Activated naive CD8-positive, alpha-beta T cell treated with anti-CD3 and anti-CD28 coated beads for 36 hours (primary cell): Measurements from ENCODE around the gene DNAAF5. TPM values are rescaled to one million over a fixed set of nuclear protein-coding genes. Genes with fewer than 3 reads are reported as not detected.

ENCODE experiments used
- DNase-seq: peaks from one replicate; pipeline ENCODE4 v3.0.0; 2021
- H3K27ac Mint-ChIP-seq: one replicate; pipeline ENCODE4 v1.8.0; 2022; ENCODE audit warnings: mild to moderate bottlenecking, moderate library complexity, mixed read lengths
- H3K27me3 Mint-ChIP-seq: one replicate; pipeline ENCODE4 v1.8.0; 2022; ENCODE audit warnings: mild to moderate bottlenecking, mixed read lengths
- H3K36me3 Mint-ChIP-seq: one replicate; pipeline ENCODE4 v1.8.0; 2021; ENCODE audit warnings: mild to moderate bottlenecking, mixed read lengths
- H3K4me1 Mint-ChIP-seq: one replicate; pipeline ENCODE4 v1.8.0; 2021; ENCODE audit warnings: mixed read lengths
- H3K4me3 Mint-ChIP-seq: one replicate; pipeline ENCODE4 v1.8.0; 2022; ENCODE audit warnings: mild to moderate bottlenecking, moderate library complexity, mixed read lengths
- H3K9me3 Mint-ChIP-seq: one replicate; pipeline ENCODE4 v1.8.0; 2022; ENCODE audit warnings: mixed read lengths
- total RNA-seq, 2 experiments: library from RNA; stranded (reverse); gene quantifications; one replicate each; pipeline ENCODE4 v1.2.3, GENCODE V29; 2021

The DNAAF5 gene
- total RNA-seq, 2 experiments from 2014 or later = 46.8 to 48.5 TPM

DNA sequence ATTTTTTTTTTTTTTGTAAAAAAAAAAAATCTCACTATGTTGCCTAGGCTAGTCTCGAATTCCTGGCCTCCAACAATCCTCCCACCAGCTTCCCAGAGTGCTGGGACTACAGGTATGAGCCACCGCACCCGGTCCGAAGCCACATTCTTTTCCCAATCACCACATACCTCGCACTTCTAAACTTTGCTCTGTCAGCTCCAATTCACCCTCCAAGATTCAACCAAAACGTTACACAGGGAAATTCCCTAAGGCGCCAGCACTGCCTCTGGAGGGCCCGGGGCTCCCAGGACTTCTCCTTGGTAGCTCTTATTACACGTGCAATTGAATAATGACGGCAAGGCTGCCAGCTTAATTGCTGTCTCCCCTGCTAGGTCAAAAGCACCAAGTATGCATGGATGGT lies 10.3 kb upstream of the DNAAF5 start:
- Mint-ChIP-seq H3K4me1 (peaks cover 20% of the 10 kb centered on the region), H3K27ac (no peak overlapping the region), H3K9me3 (peaks cover 3% of the 10 kb centered on the region), H3K36me3 (peaks cover 34% of the 10 kb centered on the region), H3K27me3 (no peaks in the 10 kb centered on the region), H3K4me3 (no peak overlapping the region)
- no peak for DNase-seq

GRCh38 chr7:716636-717035 lies 9.9 kb upstream of the DNAAF5 start:
- Mint-ChIP-seq H3K9me3 (peaks cover 4% of the 10 kb centered on the region), H3K27me3 (no peaks in the 10 kb centered on the region), H3K4me3 (no peak overlapping the region), H3K36me3 (peaks cover 37% of the 10 kb centered on the region), H3K4me1 (peaks cover 18% of the 10 kb centered on the region), H3K27ac (no peak overlapping the region)
- no peak for DNase-seq

DNA sequence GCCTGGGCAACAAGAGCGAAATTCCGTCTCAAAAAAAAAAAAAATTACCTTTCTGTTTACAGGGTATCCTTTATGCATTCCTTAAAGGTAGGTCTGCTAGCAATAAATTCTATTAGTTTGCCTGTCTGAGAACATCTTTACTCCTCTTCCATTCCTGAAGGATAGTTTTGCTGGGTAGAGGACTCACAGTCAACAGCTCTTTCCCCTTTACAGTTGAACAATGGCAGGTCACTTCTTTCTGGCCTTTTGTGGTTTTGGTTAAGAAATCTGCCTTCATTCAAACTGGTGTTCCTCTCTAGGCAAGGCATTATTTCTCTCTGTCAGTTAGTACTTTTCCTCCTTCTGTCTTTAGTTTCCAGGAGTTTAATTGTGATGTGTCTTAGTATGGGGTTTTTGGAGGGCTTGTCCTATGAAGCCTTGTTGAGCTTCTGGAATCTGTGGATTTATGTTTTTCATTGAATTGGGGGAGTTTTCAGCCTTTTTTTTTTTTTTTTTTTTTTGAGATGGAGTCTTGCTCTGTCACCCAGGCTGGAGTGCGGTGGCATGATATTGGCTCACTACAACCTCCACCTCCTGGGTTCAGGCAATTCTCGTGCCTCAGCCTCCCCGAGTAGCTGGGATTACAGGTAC lies 4.8 kb upstream of the DNAAF5 start:
- no peaks in the 10 kb centered on the region for H3K27me3 Mint-ChIP-seq
- no peak for DNase-seq
- peaks cover 17% of the 10 kb centered on the region for H3K9me3 Mint-ChIP-seq
- H3K4me3 Mint-ChIP-seq = no peak overlapping the region
- peaks cover 21% of the 10 kb centered on the region for H3K4me1 Mint-ChIP-seq
- H3K36me3 Mint-ChIP-seq = peaks cover 69% of the 10 kb centered on the region
- no peak overlapping the region for H3K27ac Mint-ChIP-seq

GRCh38 chr7:723541-723940 lies 3.0 kb upstream of the DNAAF5 start:
- H3K27me3 Mint-ChIP-seq = no peaks in the 10 kb centered on the region

DNA sequence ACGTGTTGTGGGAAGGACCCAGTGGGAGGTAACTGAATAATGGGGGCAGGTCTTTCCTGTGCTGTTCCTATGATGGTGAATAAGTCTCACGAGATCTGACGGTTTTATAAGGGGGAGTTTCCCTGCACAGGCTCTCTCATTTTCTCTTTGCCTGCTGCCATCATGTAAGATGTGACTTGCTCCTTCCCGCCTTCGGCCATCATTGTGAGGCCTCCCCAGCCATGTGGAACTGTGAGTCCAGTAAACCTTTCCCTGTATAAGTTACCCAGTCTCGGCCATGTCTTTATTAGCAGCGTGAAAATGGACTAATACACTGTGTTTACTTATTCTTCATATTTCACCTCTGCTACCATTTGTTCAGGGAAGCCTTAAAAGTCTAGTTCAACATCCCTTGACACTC lies 2.2 kb upstream of the DNAAF5 start:
- DNase-seq = no peak
- peaks cover 65% of the 10 kb centered on the region for H3K36me3 Mint-ChIP-seq

More at GRCh38 chr7:723541-723940, 3.0 kb upstream of the DNAAF5 start:
- Mint-ChIP-seq H3K4me3 (no peak overlapping the region), H3K36me3 (peaks cover 69% of the 10 kb centered on the region), H3K27ac (no peak overlapping the region), H3K9me3 (peaks cover 17% of the 10 kb centered on the region), H3K4me1 (peaks cover 24% of the 10 kb centered on the region)
- DNase-seq = no peak

DNA sequence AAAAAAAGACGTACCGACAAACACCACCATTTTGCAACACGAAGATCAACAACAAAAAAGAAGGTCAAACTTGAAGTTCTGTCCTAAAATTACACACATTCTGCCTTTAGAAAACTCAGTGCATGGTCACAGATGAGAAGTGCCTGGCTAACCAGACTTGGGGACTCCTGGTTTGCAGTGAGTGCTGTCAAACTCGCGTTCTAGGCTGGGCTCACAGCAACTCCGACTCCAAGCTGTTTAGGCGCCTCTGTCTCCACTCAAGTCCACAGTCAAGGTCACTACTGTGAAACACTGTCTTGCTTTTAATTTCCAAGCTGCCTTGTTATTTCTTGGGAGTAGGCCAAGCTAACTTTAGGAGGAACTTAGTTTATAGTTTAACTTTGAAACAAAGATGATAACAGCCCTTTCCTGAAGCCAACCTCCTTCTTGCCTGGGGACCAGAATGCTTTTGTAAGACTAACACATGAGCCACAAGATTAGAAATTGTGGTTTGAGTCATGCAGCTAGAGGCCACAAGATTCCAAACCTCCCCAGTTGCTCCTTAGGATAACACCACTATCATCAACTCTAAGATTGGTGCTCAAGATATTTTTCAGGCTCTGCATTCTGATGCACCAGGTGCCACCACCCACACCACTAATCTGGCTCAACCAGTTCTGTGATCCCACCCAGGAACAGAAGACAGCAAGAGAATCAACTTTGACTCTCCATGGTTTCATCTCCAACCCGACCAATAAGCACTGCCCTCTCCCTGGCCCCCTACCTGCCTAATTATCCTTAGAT lies 1.1 kb upstream of the DNAAF5 start:
- H3K36me3 Mint-ChIP-seq = peaks cover 60% of the 10 kb centered on the region

More for the DNA sequence above, 2.2 kb upstream of the DNAAF5 start:
- Mint-ChIP-seq H3K9me3 (peaks cover 17% of the 10 kb centered on the region), H3K27ac (no peak overlapping the region), H3K27me3 (no peaks in the 10 kb centered on the region), H3K4me1 (peaks cover 27% of the 10 kb centered on the region), H3K4me3 (peak overlapping the region; percentile 86)

GRCh38 chr7:726854-727103 lies 280 bp downstream of the DNAAF5 start:
- DNase-seq = peak; percentile 47
- no peaks in the 10 kb centered on the region for H3K27me3 Mint-ChIP-seq
- H3K4me3 Mint-ChIP-seq = no peak overlapping the region
- H3K9me3 Mint-ChIP-seq = peaks cover 11% of the 10 kb centered on the region
- H3K4me1 Mint-ChIP-seq = peaks cover 29% of the 10 kb centered on the region
- H3K27ac Mint-ChIP-seq = no peak overlapping the region
- peaks cover 47% of the 10 kb centered on the region for H3K36me3 Mint-ChIP-seq

More for the DNA sequence above, 1.1 kb upstream of the DNAAF5 start:
- Mint-ChIP-seq H3K27me3 (no peaks in the 10 kb centered on the region), H3K9me3 (peaks cover 17% of the 10 kb centered on the region), H3K27ac (peak overlapping the region; percentile 86), H3K4me1 (peaks cover 29% of the 10 kb centered on the region), H3K4me3 (peak overlapping the region; percentile 86)
- DNase-seq = no peak

DNA sequence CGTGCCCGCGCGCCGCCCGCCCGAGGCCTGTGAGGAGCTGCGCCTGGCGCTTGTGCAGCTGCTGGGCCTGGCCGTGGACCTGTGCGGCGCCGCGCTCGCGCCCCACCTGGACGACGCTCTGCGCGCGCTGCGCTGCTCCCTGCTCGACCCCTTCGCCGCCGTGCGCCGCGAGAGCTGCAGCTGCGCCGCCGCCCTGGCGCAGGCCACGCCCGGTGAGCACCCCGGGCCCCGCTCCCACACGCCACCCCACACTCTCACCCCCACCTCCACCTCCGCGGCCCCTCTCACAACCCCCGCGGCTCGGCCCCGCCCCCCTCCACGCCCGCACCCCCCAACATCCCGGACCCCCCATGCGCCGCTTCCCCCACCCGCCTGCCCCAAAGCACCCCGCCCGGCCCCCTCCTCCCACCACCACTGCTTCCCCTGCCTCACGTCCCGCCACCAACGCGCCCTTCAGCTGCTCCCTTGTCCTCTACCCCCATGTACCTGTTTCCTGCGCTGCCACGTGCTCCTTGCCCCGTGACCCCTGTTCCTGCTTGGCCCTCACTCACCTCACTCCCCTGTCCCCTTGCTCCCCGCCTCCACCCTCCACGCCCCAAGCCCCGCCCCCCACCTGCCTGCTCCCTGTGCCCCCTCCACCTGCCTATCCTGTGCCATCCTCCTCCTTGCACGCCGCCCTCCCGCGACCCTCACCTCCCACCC lies 756 bp downstream of the DNAAF5 start, which contains the start of gene PRKAR1B:
Gene PRKAR1B (minus strand): TSS at position 178 of the 702 bp plus-strand sequence. CDS start 15,776 bp downstream, outside the sequence.
- H3K27ac Mint-ChIP-seq = peak within 1 kb of the TSS; percentile 92
- DNase-seq = peak; percentile 65
- H3K27me3 Mint-ChIP-seq = no peaks in the 10 kb centered on the region
- peaks cover 10% of the 10 kb centered on the region for H3K9me3 Mint-ChIP-seq
- peak within 1 kb of the TSS; percentile 97 for H3K4me3 Mint-ChIP-seq
- H3K4me1 Mint-ChIP-seq = peaks cover 29% of the 10 kb centered on the region
- peaks cover 44% of the 10 kb centered on the region for H3K36me3 Mint-ChIP-seq

DNA sequence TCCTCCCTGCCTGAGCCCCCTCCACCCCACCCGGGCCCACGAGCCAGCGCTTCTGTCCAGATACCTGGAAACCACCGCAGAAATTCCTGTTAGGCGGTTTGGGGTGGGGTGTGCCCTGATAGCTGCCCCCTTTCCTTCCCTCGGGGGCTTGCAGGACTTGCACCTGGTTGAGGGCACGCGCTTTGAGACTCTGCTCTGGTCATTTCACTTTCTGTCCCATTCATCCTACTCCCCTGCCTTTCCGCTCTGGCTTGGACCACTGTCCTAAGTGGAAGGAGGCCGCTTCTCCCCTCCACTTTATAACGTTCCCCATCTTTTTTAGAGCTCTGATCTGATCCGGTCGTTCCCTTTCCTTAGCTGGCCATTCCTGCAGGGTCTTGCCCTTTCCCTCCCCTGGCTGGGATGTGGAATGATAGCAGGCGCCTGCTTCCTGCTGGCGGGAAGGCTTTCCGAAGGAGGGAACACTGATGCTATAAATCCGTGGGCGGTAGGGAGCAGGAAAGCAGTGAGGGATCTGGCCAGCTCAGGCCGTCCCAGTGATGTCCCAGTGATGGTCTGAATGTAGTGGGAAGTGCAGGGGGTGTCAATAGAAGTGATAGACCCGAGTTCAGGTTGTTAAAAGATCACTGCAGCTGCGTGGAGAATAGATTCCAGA lies 1.4 kb downstream of the DNAAF5 start:
- Mint-ChIP-seq H3K27ac (peak overlapping the region; percentile 84), H3K27me3 (no peaks in the 10 kb centered on the region), H3K36me3 (peaks cover 38% of the 10 kb centered on the region), H3K9me3 (peaks cover 7% of the 10 kb centered on the region), H3K4me1 (peaks cover 33% of the 10 kb centered on the region), H3K4me3 (peak overlapping the region; percentile 97)
- no peak for DNase-seq

DNA sequence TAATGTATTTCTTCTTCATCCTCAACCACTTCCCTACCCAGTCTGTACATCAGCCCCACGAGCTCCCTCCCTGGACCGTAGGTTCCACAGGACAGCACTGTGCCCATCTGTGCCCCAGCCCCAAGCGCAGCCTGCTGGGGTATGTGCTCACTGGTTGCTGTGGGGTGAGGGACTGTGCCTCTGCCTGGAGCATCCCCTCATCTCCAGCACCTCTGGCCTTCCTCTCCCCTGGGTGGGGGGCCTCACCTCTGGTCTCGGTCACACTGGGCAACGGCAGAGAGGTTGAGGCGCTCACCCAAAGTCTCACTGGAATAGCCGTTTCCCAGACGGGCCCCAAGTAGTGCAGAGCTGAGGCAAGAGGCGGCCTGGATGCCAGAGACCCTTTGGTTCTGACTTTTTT lies 2.1 kb downstream of the DNAAF5 start:
- peaks cover 31% of the 10 kb centered on the region for H3K36me3 Mint-ChIP-seq

DNA sequence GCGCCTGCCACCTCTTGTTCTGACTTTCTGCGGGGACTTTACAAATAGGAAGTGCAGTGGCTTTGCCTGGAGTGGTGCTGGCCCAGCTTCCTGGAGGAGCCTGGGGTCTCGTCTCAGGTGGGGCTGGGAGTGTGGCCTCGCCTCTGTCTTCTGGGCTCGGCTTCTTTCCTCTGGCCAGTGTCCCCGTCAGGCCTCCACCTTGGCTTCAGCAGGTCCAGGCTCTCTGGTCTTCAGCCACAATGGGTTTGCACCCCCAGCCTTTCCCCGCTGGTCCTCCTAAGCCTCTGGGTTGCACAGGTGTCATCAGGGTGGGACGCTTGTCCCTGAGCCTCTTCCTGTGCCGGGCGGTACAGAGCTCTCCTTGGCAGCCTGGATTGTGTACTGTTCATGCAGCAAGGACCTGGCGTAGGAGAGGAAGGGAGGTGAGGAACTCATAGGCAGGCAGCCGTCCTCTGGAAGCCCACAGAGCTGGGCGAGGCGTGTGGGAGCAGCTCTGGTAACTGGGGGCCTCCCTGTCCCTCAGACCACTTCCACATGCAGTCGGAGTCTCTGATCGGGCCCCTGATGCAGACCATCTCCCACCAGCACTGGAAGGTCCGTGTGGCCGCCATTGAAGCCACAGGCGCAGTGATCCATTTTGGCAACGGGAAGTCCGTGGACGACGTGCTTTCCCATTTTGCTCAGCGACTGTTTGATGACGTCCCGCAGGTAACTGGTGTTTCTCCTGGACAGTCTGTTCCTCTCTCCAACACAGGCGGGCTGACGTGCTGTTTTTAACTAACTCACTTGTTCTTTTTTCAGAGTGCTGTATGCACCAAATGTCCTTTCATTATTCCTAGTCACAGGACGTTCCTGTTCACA lies 2.9 kb downstream of the DNAAF5 start:
- peak overlapping the region; percentile 7 for H3K4me3 Mint-ChIP-seq
- H3K4me1 Mint-ChIP-seq = peaks cover 34% of the 10 kb centered on the region
- H3K36me3 Mint-ChIP-seq = peaks cover 23% of the 10 kb centered on the region
- DNase-seq = no peak
- H3K27me3 Mint-ChIP-seq = no peaks in the 10 kb centered on the region
- H3K9me3 Mint-ChIP-seq = peaks cover 8% of the 10 kb centered on the region
- H3K27ac Mint-ChIP-seq = no peak overlapping the region

More for the DNA sequence above, 2.1 kb downstream of the DNAAF5 start:
- Mint-ChIP-seq H3K4me3 (peak overlapping the region; percentile 97), H3K9me3 (peaks cover 11% of the 10 kb centered on the region), H3K4me1 (peaks cover 35% of the 10 kb centered on the region), H3K27ac (no peak overlapping the region), H3K27me3 (no peaks in the 10 kb centered on the region)
- DNase-seq = no peak

- DNase-seq = no peak
- Mint-ChIP-seq H3K4me1 (peaks cover 22% of the 10 kb centered on the region), H3K9me3 (peaks cover 5% of the 10 kb centered on the region), H3K27ac (no peak overlapping the region), H3K4me3 (no peak overlapping the region), H3K27me3 (no peaks in the 10 kb centered on the region), H3K36me3 (peaks cover 9% of the 10 kb centered on the region)
These were observed 4.3 kb downstream of the DNAAF5 start for GRCh38 chr7:730501-731439.

DNA sequence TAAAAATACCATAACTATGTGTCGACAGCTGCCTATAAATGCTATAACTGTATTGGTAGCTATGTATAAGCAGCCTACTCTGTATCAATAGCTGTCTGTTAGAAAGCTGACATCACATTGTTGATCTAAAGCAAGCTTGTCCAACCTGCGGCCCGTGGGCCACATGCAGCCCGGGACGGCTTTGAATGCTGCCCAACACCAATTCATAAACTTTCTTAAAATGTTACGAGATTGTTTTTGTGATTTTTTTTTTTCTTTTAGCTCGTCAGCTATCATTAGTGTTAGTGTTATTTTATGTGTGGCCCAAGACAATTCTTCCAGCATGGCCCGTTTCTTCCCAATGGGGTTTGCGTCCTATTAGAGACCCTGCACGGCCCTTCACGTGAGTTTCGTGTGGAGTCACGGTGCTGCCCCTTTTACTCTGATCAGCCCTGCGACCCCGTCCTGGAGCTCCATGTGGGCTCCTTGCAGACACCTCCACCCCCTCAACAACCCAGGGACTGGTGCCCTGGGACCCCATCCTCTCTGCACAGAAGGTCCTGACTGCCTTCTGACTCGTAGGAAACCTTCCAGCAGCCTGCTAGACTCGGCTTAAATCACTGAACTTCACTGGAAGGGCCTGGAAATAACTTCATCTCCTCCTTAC lies 5.1 kb downstream of the DNAAF5 start:
- no peak for DNase-seq
- H3K9me3 Mint-ChIP-seq = peaks cover 5% of the 10 kb centered on the region
- H3K36me3 Mint-ChIP-seq = peaks cover 6% of the 10 kb centered on the region
- H3K4me1 Mint-ChIP-seq = peaks cover 19% of the 10 kb centered on the region
- H3K27me3 Mint-ChIP-seq = no peaks in the 10 kb centered on the region
- H3K4me3 Mint-ChIP-seq = no peak overlapping the region
- no peak overlapping the region for H3K27ac Mint-ChIP-seq
